Fibroblast of the aortic adventitia (primary cell): ENCODE measurements around the gene CKAP2L. TPM values are rescaled to one million over a fixed set of nuclear protein-coding genes. Genes with fewer than 3 reads are reported as not detected.

Source experiments
- DNase-seq: peaks from one replicate; pipeline ENCODE4 v3.0.0-alpha.2; 2010; ENCODE audit warnings: low read depth
- H3K4me3 ChIP-seq: 2 replicates; pipeline ENCODE4 v1.5.1; 2011; ENCODE audit warnings: low read depth, mild to moderate bottlenecking, control low read depth, low read length, moderate library complexity
- CTCF ChIP-seq: IDR thresholded peaks from 2 replicates; pipeline ENCODE4 v1.5.1; 2011; ENCODE audit warnings: mild to moderate bottlenecking, low read length, control low read depth, inconsistent platforms; ENCODE audit not compliant: insufficient read depth
- total RNA-seq: library from RNA; depleted of rRNA; stranded (reverse); fragments of >200 nt; gene quantifications from 2 replicates; pipeline ENCODE4 v1.2.3, GENCODE V29; 2012; ENCODE audit warnings: low replicate concordance

The CKAP2L gene
- total RNA-seq, 1 donor, result 26.4 TPM

- no peak for TF ChIP-seq CTCF
- DNase-seq, result no peak
- H3K4me3 ChIP-seq, result no peak overlapping the region
Measured at GRCh38 chr2:112693596-112693995, 70.8 kb downstream of the CKAP2L start.

- no peak for DNase-seq
- H3K4me3 ChIP-seq, result no peak overlapping the region
- no peak for TF ChIP-seq CTCF
Measured at GRCh38 chr2:112692918-112693317, 71.5 kb downstream of the CKAP2L start.

GRCh38 chr2:112692495-112692911 lies 71.9 kb downstream of the CKAP2L start:
- no peak overlapping the region for H3K4me3 ChIP-seq
- peak; percentile 87 for DNase-seq
- no peak for TF ChIP-seq CTCF

GRCh38 chr2:112691881-112692281 lies 72.5 kb downstream of the CKAP2L start:
- DNase-seq, result peak; percentile 41
- H3K4me3 ChIP-seq, result no peak overlapping the region
- no peak for TF ChIP-seq CTCF

- peak; percentile 38 for DNase-seq
- peak; percentile 46 for TF ChIP-seq CTCF
- no peak overlapping the region for H3K4me3 ChIP-seq
Measured at GRCh38 chr2:112690853-112691401, 73.5 kb downstream of the CKAP2L start.

GRCh38 chr2:112688086-112688880 lies 76.1 kb downstream of the CKAP2L start:
- no peak for TF ChIP-seq CTCF
- no peak for DNase-seq
- no peak overlapping the region for H3K4me3 ChIP-seq

- no peak for TF ChIP-seq CTCF
- no peak overlapping the region for H3K4me3 ChIP-seq
- no peak for DNase-seq
Measured at GRCh38 chr2:112687522-112687921, 76.9 kb downstream of the CKAP2L start.
